ENCODE measurements around the gene TBC1D23.

- no peak for TF ChIP-seq CTCF (IDR thresholded peaks at IDR 0.05)
- TF ChIP-seq POLR2A (IDR thresholded peaks at IDR 0.05): no peak
Measured at GRCh38 chr3:100354850-100355249, 94.1 kb downstream of the TBC1D23 start.
